Fibroblast of lung (primary cell): ENCODE data around the gene FOXC1. TPM values are rescaled to one million over a fixed set of nuclear protein-coding genes. Genes with fewer than 3 reads are reported as not detected.
A peak's percentile ranks its signal among the peaks of the same experiment; 100 is the strongest.

Experiments
- DNase-seq, 2 donors: peaks; one replicate each; pipeline versions ENCODE4 v3.0.0 to v3.0.0-alpha.2; 2010; ENCODE audit warnings: low read depth in 2 of 2
- H2AFZ ChIP-seq: 2 replicates; pipeline ENCODE4 v1.5.1; 2012; ENCODE audit warnings: low read length, control low read depth, inconsistent platforms
- H3K27ac ChIP-seq: 2 replicates; pipeline ENCODE4 v1.5.1; 2011; ENCODE audit warnings: low read length, control low read depth; ENCODE audit not compliant: insufficient read depth
- H3K27me3 ChIP-seq: 2 replicates; pipeline ENCODE4 v1.5.1; 2011; ENCODE audit warnings: mild to moderate bottlenecking, low read length; ENCODE audit not compliant: control insufficient read depth, insufficient read depth
- H3K36me3 ChIP-seq: 2 replicates; pipeline ENCODE4 v1.5.1; 2011; ENCODE audit warnings: low read length; ENCODE audit not compliant: control insufficient read depth, insufficient read depth
- H3K4me1 ChIP-seq: 2 replicates; pipeline ENCODE4 v1.5.1; 2011; ENCODE audit warnings: low read length; ENCODE audit not compliant: control insufficient read depth, insufficient read depth; ENCODE audit errors: extremely low read depth
- H3K4me2 ChIP-seq: 2 replicates; pipeline ENCODE4 v1.5.1; 2011; ENCODE audit warnings: low read length, control low read depth; ENCODE audit not compliant: insufficient read depth; ENCODE audit errors: extremely low read depth
- H3K4me3 ChIP-seq, 4 experiments: fragments of 200-600 bp in 1 of 4; sonication (generic) in 1 of 4; replicated peaks in 1 of 4; 2 replicates each; pipeline ENCODE4 v1.5.1; 2011 to 2016; ENCODE audit warnings: low read length in 4 of 4, low read depth in 3 of 4, mild to moderate bottlenecking in 3 of 4, control low read depth in 2 of 4, inconsistent platforms in 1 of 4, mixed read lengths in 1 of 4; ENCODE audit not compliant: insufficient read depth in 1 of 4; ENCODE audit errors: control extremely low read depth in 1 of 4
- H3K79me2 ChIP-seq: 2 replicates; pipeline ENCODE4 v1.5.1; 2012; ENCODE audit warnings: mild to moderate bottlenecking, low read length, inconsistent platforms; ENCODE audit not compliant: control insufficient read depth, insufficient read depth
- H3K9ac ChIP-seq: 2 replicates; pipeline ENCODE4 v1.5.1; 2011; ENCODE audit warnings: mild to moderate bottlenecking, low read length, control low read depth; ENCODE audit not compliant: insufficient read depth
- H3K9me3 ChIP-seq: 2 replicates; pipeline ENCODE4 v1.5.1; 2012; ENCODE audit warnings: low read depth, low read length; ENCODE audit not compliant: control insufficient read depth, insufficient read depth
- H4K20me1 ChIP-seq: 2 replicates; pipeline ENCODE4 v1.5.1; 2011; ENCODE audit warnings: low read length; ENCODE audit not compliant: control insufficient read depth, insufficient read depth; ENCODE audit errors: extremely low read depth
- CTCF ChIP-seq, 2 donors: IDR thresholded peaks in 1 of 2; conservative IDR thresholded peaks in 1 of 2; 1 replicate in 1 of 2; 2 replicates in 1 of 2; pipeline ENCODE4 v1.5.1; 2011 to 2012; ENCODE audit warnings: low read length in 2 of 2, control low read depth in 1 of 2, inconsistent platforms in 1 of 2, low read depth in 1 of 2, mild to moderate bottlenecking in 1 of 2
- EZH2 ChIP-seq: IDR thresholded peaks from 2 replicates; pipeline ENCODE4 v1.5.1; 2012; ENCODE audit warnings: low read length, control low read depth, mild to moderate bottlenecking; ENCODE audit errors: missing control alignments
- polyA plus RNA-seq, 2 donors: library from polyadenylated mRNA; depleted of rRNA in 1 of 2; stranded (reverse) in 1 of 2; unstranded in 1 of 2; fragments of >200 nt; gene quantifications; 2 replicates each; pipeline ENCODE4 v1.2.1, GENCODE V29; 2011 to 2012; ENCODE audit warnings: missing spikeins in 1 of 2
- total RNA-seq: library from RNA; depleted of rRNA; stranded (reverse); fragments of >200 nt; gene quantifications from 2 replicates; pipeline ENCODE4 v1.2.1, GENCODE V29; 2014

Gene FOXC1
- total and polyA plus RNA-seq, 2 donors (not counting 1 experiment from before 2014, with no cell fraction given), result 0.66 to 2.3 TPM

GRCh38 chr6:1605893-1606779 lies 3.6 kb upstream of the FOXC1 start:
- Histone ChIP-seq H3K9ac (no peak overlapping the region), H3K79me2 (no peaks in the 10 kb centered on the region), H3K36me3 (no peaks in the 10 kb centered on the region), H2AFZ (no peak overlapping the region), H3K4me3 (no peak overlapping the region), H3K4me1 (peaks cover 4% of the 10 kb centered on the region), H4K20me1 (no peaks in the 10 kb centered on the region), H3K27me3 (peaks cover 69% of the 10 kb centered on the region), H3K9me3 (no peaks in the 10 kb centered on the region), H3K27ac (no peak overlapping the region), H3K4me2 (no peak overlapping the region)
- DNase-seq, result peak in 1 of 2 donors; percentile 23
- TF ChIP-seq CTCF (conservative IDR thresholded peaks at IDR 0.05 in 1 of 2, IDR thresholded peaks at IDR 0.05 in 1 of 2; ENCODE audit: low read depth in 1 of 2, low read length in 2 of 2) (no peak), EZH2 (peak; percentile 53)

GRCh38 chr6:1606780-1607515 lies 2.8 kb upstream of the FOXC1 start:
- H3K79me2 ChIP-seq, result no peaks in the 10 kb centered on the region
- H2AFZ ChIP-seq, result no peak overlapping the region
- H3K36me3 ChIP-seq, result no peaks in the 10 kb centered on the region
- DNase-seq, result peak in 1 of 2 donors; percentile 28
- H3K27ac ChIP-seq, result no peak overlapping the region
- peaks cover 62% of the 10 kb centered on the region for H3K27me3 ChIP-seq
- no peak overlapping the region for H3K9ac ChIP-seq
- H3K9me3 ChIP-seq, result no peaks in the 10 kb centered on the region
- H4K20me1 ChIP-seq, result no peaks in the 10 kb centered on the region
- no peak overlapping the region for H3K4me3 ChIP-seq
- TF ChIP-seq EZH2 (no peak), CTCF (conservative IDR thresholded peaks at IDR 0.05 in 1 of 2, IDR thresholded peaks at IDR 0.05 in 1 of 2; ENCODE audit: low read depth in 1 of 2, low read length in 2 of 2) (no peak)
- peak overlapping the region; percentile 13 for H3K4me2 ChIP-seq
- H3K4me1 ChIP-seq, result peaks cover 4% of the 10 kb centered on the region

- H3K36me3 ChIP-seq, result no peaks in the 10 kb centered on the region
- no peak overlapping the region for H3K27ac ChIP-seq
- no peak for TF ChIP-seq CTCF (conservative IDR thresholded peaks at IDR 0.05 in 1 of 2, IDR thresholded peaks at IDR 0.05 in 1 of 2; ENCODE audit: low read depth in 1 of 2, low read length in 2 of 2)
- no peak for TF ChIP-seq EZH2
- H3K9ac ChIP-seq, result no peak overlapping the region
- H2AFZ ChIP-seq, result no peak overlapping the region
- peaks cover 58% of the 10 kb centered on the region for H3K27me3 ChIP-seq
- no peaks in the 10 kb centered on the region for H3K9me3 ChIP-seq
- H3K4me1 ChIP-seq, result peaks cover 4% of the 10 kb centered on the region
- H4K20me1 ChIP-seq, result no peaks in the 10 kb centered on the region
- peak overlapping the region; percentile 13 for H3K4me2 ChIP-seq
- H3K4me3 ChIP-seq, result no peak overlapping the region
- DNase-seq, result no peak
- H3K79me2 ChIP-seq, result peaks cover 2% of the 10 kb centered on the region
Observed at GRCh38 chr6:1607516-1608221, 2.0 kb upstream of the FOXC1 start.
